ENCODE data around the gene MACROH2A1. TPM values are rescaled to one million over a fixed set of nuclear protein-coding genes. Genes with fewer than 3 reads are reported as not detected.

The MACROH2A1 gene
- total RNA-seq, 1 donor from 2014 or later: 181 TPM

DNA sequence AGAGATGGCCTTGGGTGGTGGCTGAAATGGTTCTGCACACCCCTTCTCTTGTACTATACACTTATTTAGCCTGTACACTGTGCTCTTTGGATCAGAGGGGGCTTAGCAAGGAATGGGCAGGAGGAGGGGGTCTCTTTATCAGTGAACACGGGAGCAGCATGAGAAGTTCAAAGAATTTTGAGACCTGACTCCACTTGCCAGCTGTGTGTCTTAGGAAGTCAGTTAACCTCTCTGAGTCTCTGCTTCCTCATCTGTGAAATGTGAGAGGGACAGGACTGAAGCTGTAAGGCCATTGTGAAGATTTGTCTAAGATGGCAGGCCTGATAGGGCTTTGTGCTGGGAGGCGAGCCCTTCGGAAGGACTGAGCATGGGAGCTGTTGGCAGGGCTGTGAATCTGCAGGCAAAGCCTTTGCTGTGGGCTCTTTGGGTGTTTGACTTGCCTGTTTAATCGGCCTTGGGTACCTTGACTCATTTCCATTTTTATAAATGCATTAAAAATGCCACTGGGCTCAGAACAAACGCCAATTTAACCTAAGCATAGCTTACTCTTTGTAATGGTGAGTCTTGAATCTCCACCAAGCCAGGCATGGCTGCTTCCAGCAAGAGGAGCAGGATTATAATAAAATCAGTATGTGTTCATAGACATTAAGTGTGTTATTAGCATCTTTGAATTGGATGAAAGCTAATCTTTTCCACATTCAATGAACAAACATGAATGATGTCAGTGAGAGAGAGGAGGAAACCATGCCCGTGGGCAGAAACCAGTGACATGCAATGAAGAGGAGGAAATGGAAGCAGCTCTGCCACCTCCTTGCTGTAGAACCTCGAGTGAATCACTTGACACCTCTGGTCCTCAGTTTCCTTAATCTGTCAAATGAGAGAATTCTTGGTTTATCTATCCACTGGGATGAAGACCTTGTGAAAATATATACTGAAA is 89.4 kb downstream of the MACROH2A1 start:
- H3K27ac Mint-ChIP-seq (ENCODE audit: unreplicated experiment): no peak overlapping the region
- peaks cover 2% of the 10 kb centered on the region for H3K27me3 Mint-ChIP-seq (ENCODE audit: unreplicated experiment)
- no peak for TF ChIP-seq CTCF (IDR thresholded peaks at IDR 0.05; ENCODE audit: unreplicated experiment)
- DNase-seq (ENCODE audit: low spot score): no peak
- no peaks in the 10 kb centered on the region for H3K4me1 Mint-ChIP-seq (ENCODE audit: unreplicated experiment)
- H3K9me3 Mint-ChIP-seq (ENCODE audit: unreplicated experiment): no peaks in the 10 kb centered on the region
- H3K4me3 Mint-ChIP-seq (ENCODE audit: unreplicated experiment): no peak overlapping the region
- H3K36me3 Mint-ChIP-seq (ENCODE audit: low read depth, unreplicated experiment): no peaks in the 10 kb centered on the region

GRCh38 chr5:135308752-135309151 is 90.3 kb downstream of the MACROH2A1 start:
- H3K36me3 Mint-ChIP-seq (ENCODE audit: low read depth, unreplicated experiment): no peaks in the 10 kb centered on the region
- H3K4me1 Mint-ChIP-seq (ENCODE audit: unreplicated experiment): no peaks in the 10 kb centered on the region
- peaks cover 2% of the 10 kb centered on the region for H3K27me3 Mint-ChIP-seq (ENCODE audit: unreplicated experiment)
- H3K4me3 Mint-ChIP-seq (ENCODE audit: unreplicated experiment): no peak overlapping the region
- no peak overlapping the region for H3K27ac Mint-ChIP-seq (ENCODE audit: unreplicated experiment)
- no peaks in the 10 kb centered on the region for H3K9me3 Mint-ChIP-seq (ENCODE audit: unreplicated experiment)
- DNase-seq (ENCODE audit: low spot score): no peak
- TF ChIP-seq CTCF (IDR thresholded peaks at IDR 0.05; ENCODE audit: unreplicated experiment): no peak

GRCh38 chr5:135308245-135308644 is 90.8 kb downstream of the MACROH2A1 start:
- TF ChIP-seq CTCF (IDR thresholded peaks at IDR 0.05; ENCODE audit: unreplicated experiment): no peak
- Mint-ChIP-seq H3K4me3 (ENCODE audit: unreplicated experiment) (no peak overlapping the region), H3K27ac (ENCODE audit: unreplicated experiment) (no peak overlapping the region), H3K4me1 (ENCODE audit: unreplicated experiment) (no peaks in the 10 kb centered on the region), H3K9me3 (ENCODE audit: unreplicated experiment) (no peaks in the 10 kb centered on the region), H3K27me3 (ENCODE audit: unreplicated experiment) (peaks cover 2% of the 10 kb centered on the region), H3K36me3 (ENCODE audit: low read depth, unreplicated experiment) (no peaks in the 10 kb centered on the region)
- DNase-seq (ENCODE audit: low spot score): no peak

DNA sequence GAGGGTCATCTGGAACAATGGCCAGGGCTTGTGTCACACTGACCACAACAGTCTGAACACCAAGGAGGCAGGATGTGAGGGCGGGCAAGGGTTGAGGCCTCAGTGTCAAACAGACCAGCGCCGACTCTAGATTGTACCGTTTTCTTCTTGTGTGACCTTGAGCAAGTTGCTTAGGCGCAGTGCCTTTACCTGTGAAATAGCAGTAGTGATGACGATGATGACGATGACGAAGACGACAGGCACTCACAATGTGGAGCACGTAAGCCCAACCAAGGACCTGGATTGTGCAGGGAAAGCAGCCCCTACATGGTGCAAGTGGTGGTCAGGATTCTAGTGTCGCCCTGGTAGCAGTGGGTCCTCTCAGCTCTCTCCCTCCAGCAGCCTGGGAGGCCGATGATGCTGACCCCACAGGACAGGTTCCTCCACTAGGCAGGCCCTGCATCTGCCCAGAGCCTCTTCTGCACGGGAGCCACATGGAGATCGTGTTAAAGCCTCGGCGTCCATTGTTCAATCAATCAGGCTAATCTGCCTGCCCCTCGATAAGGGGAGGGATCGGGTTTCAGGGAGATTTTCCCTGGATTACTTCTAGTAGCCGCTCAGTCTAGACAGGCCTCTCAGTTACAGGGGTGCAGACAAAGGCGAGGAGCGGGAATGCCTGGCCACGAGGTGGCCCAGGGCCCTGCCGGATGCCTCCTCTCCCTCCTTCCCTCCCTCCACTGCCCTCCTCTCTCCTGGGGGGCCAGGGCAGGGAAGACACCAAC is 91.7 kb downstream of the MACROH2A1 start:
- Mint-ChIP-seq H3K27me3 (ENCODE audit: unreplicated experiment) (peaks cover 2% of the 10 kb centered on the region), H3K9me3 (ENCODE audit: unreplicated experiment) (no peaks in the 10 kb centered on the region), H3K27ac (ENCODE audit: unreplicated experiment) (no peak overlapping the region), H3K4me1 (ENCODE audit: unreplicated experiment) (no peaks in the 10 kb centered on the region), H3K36me3 (ENCODE audit: low read depth, unreplicated experiment) (no peaks in the 10 kb centered on the region), H3K4me3 (ENCODE audit: unreplicated experiment) (no peak overlapping the region)
- DNase-seq (ENCODE audit: low spot score): no peak
- no peak for TF ChIP-seq CTCF (IDR thresholded peaks at IDR 0.05; ENCODE audit: unreplicated experiment)

All from endothelial cell (in vitro differentiated cells).